Pulmonary artery endothelial cell (primary cell): ENCODE measurements around the gene FHDC1. TPM values are rescaled to one million over a fixed set of nuclear protein-coding genes. Genes with fewer than 3 reads are reported as not detected.

Source experiments
- DNase-seq: peaks from one replicate; pipeline ENCODE4 v3.0.0-alpha.2; 2011; ENCODE audit warnings: low read depth, low spot score
- total RNA-seq: library from RNA; depleted of rRNA; stranded (reverse); fragments of >200 nt; gene quantifications from 2 replicates; pipeline ENCODE4 v1.2.3, GENCODE V29; 2014

Gene FHDC1
- total RNA-seq, 1 donor from 2014 or later = under 0.01 TPM

- DNase-seq = no peak
Measured at GRCh38 chr4:153028535-153028934, 92.4 kb downstream of the FHDC1 start.

Other genes starting within 250 kb of the FHDC1 start
- 0.04 and 0.20 TPM in 2 replicates for gene TIGD4, start 156.6 kb upstream of the FHDC1 start, total RNA-seq
- gene ARFIP1, start 156.4 kb upstream of the FHDC1 start, total RNA-seq = 37.6 and 40.7 TPM in 2 replicates